Occipital lobe (tissue), 2 donors: ENCODE results near the gene MPPED1. TPM values are rescaled to one million over a fixed set of nuclear protein-coding genes. Genes with fewer than 3 reads are reported as not detected.

Source experiments
- DNase-seq: peaks from one replicate; lab custom pipeline; 2025; lab: John Stamatoyannopoulos, UW
- total RNA-seq: library from RNA; depleted of rRNA; stranded (reverse); fragments of >200 nt; gene quantifications from one replicate; pipeline ENCODE4 v1.2.3, GENCODE V29; 2014

Gene MPPED1
- total RNA-seq, 1 donor from 2014 or later, result 455 TPM

- DNase-seq, result no peak
Measured at GRCh38 chr22:43475549-43476076, 63.8 kb downstream of the MPPED1 start.

GRCh38 chr22:43476341-43476740 is 64.5 kb downstream of the MPPED1 start:
- no peak for DNase-seq

- DNase-seq, result no peak
Measured at GRCh38 chr22:43476751-43477725, 65.2 kb downstream of the MPPED1 start.

GRCh38 chr22:43477966-43478365 is 66.2 kb downstream of the MPPED1 start:
- DNase-seq, result no peak

GRCh38 chr22:43478621-43479300 is 66.9 kb downstream of the MPPED1 start:
- no peak for DNase-seq

- no peak for DNase-seq
Measured at GRCh38 chr22:43479301-43479950, 67.6 kb downstream of the MPPED1 start.

GRCh38 chr22:43479962-43480361 is 68.1 kb downstream of the MPPED1 start:
- DNase-seq, result no peak

- no peak for DNase-seq
Measured at GRCh38 chr22:43481568-43482317, 69.9 kb downstream of the MPPED1 start.

GRCh38 chr22:43482318-43482625 is 70.5 kb downstream of the MPPED1 start:
- DNase-seq, result no peak

- DNase-seq, result no peak
Measured at GRCh38 chr22:43483266-43483665, 71.5 kb downstream of the MPPED1 start.

- no peak for DNase-seq
Measured at GRCh38 chr22:43483669-43484068, 71.9 kb downstream of the MPPED1 start.

- DNase-seq, result no peak
Measured at GRCh38 chr22:43484227-43484626, 72.4 kb downstream of the MPPED1 start.

GRCh38 chr22:43485502-43486089 is 73.8 kb downstream of the MPPED1 start:
- no peak for DNase-seq

GRCh38 chr22:43487311-43488030 is 75.7 kb downstream of the MPPED1 start:
- DNase-seq, result no peak

GRCh38 chr22:43488031-43488866 is 76.4 kb downstream of the MPPED1 start:
- DNase-seq, result no peak

- DNase-seq, result no peak
Measured at GRCh38 chr22:43488937-43489336, 77.1 kb downstream of the MPPED1 start.

GRCh38 chr22:43490311-43490710 is 78.5 kb downstream of the MPPED1 start:
- no peak for DNase-seq

- no peak for DNase-seq
Measured at GRCh38 chr22:43491177-43491576, 79.4 kb downstream of the MPPED1 start.

GRCh38 chr22:43491737-43492136 is 79.9 kb downstream of the MPPED1 start:
- DNase-seq, result no peak
